GM12891 (cell line): ENCODE results near the gene FREM3.

ENCODE experiments used
- PAX5 ChIP-seq: IDR thresholded peaks from 2 replicates; pipeline ENCODE4 v1.6.1; 2011; ENCODE audit warnings: low read length, moderate library complexity, mild to moderate bottlenecking; ENCODE audit not compliant: insufficient read depth, severe bottlenecking
- POLR2A ChIP-seq: IDR thresholded peaks from 2 replicates; pipeline ENCODE4 v1.6.1; 2011; ENCODE audit warnings: low read depth, low read length, control low read depth
- POLR2AphosphoS5 ChIP-seq: IDR thresholded peaks from 2 replicates; pipeline ENCODE4 v1.6.1; 2011; ENCODE audit warnings: low read depth, low read length, control low read depth
- POU2F2 ChIP-seq: IDR thresholded peaks from 2 replicates; pipeline ENCODE4 v1.6.1; 2011; ENCODE audit warnings: low read depth, mild to moderate bottlenecking, control low read depth, low read length, moderate library complexity

DNA sequence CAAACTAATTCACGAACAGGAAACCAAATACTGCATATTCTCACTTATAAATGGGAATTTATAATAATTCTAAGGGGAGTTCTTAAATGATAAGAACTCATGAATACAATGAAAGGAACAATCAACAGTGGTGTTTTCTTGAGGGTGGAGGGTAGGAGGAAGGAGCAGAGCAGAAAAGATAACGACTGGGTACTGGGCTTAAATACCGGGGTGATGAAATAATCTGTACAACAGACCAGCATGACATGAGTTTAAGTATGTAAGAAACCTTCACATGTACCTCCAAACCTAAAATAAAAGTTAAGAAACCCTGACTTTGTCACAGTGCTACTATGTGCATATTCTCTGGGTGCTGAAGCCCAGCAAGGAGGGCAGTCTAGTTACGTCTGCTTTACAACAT, 6.6 kb downstream of the FREM3 start:
- TF ChIP-seq POLR2A: no peak
- TF ChIP-seq POLR2AphosphoS5: no peak
- TF ChIP-seq POU2F2: no peak
- no peak for TF ChIP-seq PAX5
